KBM-7 (cell line): ENCODE data around the gene RSPO1.
"Not testable (repeated sequence)": the region's sequence is repeated elsewhere in the genome, so short reads cannot be mapped to it uniquely, and the experiment has no call there.

Experiments used
- DNase-seq: peaks from one replicate; pipeline ENCODE4 v3.0.0-alpha.2; 2015
- in situ Hi-C: fragments of 300-500 bp; cut with MboI; formaldehyde crosslinking; loops from 2 replicates; pipeline ENCODE4 v1.14.3; 2020; ENCODE audit warnings: low sequenced_read_pairs, low pct_unique_long_range_greater_than_20kb, mixed read lengths

RSPO1 gene

GRCh38 chr1:37593726-37594125 lies 41.0 kb downstream of the RSPO1 start:
- in situ Hi-C loops = no loop called here

GRCh38 chr1:37588939-37589338 lies 45.8 kb downstream of the RSPO1 start:
- in situ Hi-C loops = no loop called here

More at GRCh38 chr1:37593726-37594125, 41.0 kb downstream of the RSPO1 start:
- DNase-seq = no peak

GRCh38 chr1:37584544-37584943 lies 50.1 kb downstream of the RSPO1 start:
- in situ Hi-C loops, DNase-seq: not testable (repeated sequence)

More at GRCh38 chr1:37588939-37589338, 45.8 kb downstream of the RSPO1 start:
- DNase-seq = no peak

DNA sequence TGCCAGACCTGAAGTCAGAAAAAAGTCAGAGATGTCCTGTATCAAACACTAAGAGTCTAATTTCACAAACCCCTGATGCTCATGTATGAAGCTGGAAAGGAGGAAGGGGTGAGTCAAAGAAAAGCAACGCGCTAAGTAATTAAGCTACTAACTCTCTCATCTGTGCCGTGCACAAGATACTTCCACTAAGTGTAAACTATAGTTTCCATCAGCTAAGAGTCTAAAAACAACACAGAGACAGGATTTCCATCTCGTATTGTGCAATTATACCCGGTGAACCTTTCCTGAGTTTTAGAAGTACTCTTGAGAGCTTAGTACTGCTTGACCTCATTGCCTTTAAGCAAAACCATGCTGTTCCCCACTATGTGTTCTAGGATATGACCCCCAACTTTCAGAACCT lies 59.0 kb downstream of the RSPO1 start:
- DNase-seq = no peak
- in situ Hi-C loops = no loop called here

DNA sequence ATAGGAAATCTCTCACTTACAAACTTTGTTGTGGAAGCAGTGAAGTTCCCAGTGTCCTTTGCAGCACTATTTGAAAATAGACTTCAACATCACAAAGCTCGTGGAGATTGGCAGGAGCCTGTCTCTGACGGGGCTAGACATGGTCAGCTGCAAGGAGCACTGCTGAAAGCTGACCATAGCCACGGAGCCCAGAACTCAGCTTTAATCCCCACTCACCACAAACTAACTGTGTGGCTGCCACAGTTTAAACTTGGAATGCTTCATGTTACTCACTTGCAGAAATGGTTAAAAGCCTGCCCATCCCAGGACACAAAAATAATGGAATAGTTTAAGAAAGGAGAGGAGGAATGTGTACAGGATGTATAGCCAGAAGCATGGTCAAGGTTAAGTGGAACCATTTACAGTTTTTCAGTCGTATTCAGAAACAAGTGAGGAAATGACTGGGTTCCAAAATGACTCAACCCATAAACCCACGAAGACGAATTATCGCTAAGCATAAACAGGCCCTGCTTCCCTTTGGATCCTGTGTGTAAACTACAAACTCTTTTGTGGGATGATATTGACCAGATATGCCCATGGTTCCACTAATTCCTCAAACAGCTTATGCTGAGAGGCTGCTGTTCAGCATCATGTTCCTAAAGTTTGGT lies 59.7 kb downstream of the RSPO1 start:
- in situ Hi-C loops = no loop called here
- DNase-seq = no peak

DNA sequence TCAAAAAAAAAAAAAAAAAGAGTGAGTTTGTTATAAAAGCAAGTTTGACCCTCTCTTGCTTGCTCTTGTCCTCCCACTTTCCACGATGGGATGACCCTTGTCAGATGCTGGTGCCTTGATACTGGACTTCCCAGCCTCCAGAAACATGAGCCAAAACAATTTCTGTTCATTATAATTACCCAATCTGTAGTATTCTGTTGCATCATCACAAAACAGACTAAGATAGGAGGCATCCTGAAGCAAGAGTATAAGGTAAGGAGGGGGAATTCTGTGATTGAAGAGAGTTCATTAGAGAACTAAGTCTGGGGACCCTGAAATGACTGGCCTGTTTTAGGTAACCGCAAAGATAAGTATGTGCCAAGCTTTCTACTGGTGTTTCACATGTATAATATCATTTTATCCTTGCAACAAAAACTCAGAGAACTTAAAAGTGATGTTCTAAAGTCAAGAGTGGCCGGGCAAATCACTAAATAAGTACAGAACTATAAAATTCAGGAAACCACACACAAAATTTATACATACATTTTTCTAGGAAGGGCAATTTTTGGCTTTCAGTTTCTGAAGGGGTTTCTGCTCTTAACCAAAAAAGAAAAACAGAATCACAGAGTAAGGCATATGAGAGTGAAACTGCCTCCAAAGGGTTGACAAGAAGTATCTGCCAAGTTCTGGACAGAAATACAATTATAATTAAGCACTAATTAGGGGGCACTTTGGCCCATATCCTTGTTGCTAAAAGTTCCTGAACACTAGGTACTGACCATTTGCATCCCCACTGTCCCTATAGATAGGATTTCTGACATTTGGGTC lies 64.0 kb downstream of the RSPO1 start:
- in situ Hi-C loops = no loop called here
- DNase-seq = no peak

GRCh38 chr1:37567023-37567422 lies 67.7 kb downstream of the RSPO1 start:
- in situ Hi-C loops = no loop called here
- no peak for DNase-seq

GRCh38 chr1:37564892-37565291 lies 69.8 kb downstream of the RSPO1 start:
- no peak for DNase-seq
- in situ Hi-C loops = no loop called here

DNA sequence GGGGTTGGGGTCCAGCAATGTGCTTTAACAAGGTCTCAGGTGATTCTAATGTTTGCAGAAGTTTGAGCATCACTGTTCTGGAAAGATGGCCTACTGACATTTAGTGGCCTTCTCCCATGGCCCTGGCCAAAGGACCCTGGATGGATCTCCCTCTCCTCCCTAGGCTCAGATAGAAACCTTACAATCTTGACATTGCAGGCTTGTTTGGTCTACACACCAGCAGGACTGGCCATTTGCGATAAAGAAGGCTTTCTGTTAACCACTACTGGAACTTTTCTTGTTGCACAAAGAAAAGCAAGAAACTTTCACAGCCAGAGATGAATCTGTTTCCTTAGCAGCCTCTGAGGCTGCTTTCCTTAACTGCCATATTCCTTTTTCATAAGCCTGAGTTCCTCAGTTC lies 71.7 kb downstream of the RSPO1 start:
- in situ Hi-C loops = no loop called here
- DNase-seq = no peak
